GM18499 (cell line): Measurements from ENCODE around the gene ANXA4.
"Not testable (repeated sequence)": the region's sequence is repeated elsewhere in the genome, so short reads cannot be mapped to it uniquely, and the experiment has no call there.

Experiments
- ATAC-seq: cut with Tn5 transposase; IDR thresholded peaks from one replicate; pipeline ENCODE4 v1.9.1; 2021; ENCODE audit warnings: moderate number of reproducible peaks; ENCODE audit not compliant: insufficient read depth, unreplicated experiment

Gene ANXA4

GRCh38 chr2:69745035-69745434, 3.1 kb downstream of the ANXA4 start:
- no peak for ATAC-seq

DNA sequence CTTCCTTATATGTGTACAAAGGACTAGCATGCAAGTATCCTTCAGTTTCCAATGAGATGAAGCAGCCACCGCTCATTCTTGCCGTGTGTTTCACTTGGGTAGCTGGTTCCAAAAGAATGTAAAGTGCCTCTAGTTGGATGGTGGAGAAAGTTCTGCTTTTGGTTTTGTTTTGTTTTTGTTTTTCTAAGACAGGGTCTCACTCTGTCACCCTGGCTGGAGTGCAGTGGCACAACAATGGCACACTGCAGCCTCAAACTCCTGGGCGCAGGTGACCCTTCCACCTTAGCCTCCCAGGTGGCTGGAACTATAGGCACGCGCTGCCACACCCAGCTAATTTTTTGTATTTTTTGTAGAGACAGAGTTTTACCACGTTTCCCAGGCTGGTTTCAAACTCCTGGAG, 8.3 kb downstream of the ANXA4 start:
- ATAC-seq: no peak

- no peak for ATAC-seq
Measured at GRCh38 chr2:69753659-69754363, 11.9 kb downstream of the ANXA4 start.

- no peak for ATAC-seq
Measured at GRCh38 chr2:69754633-69755032, 12.7 kb downstream of the ANXA4 start.

GRCh38 chr2:69755862-69756467, 14.0 kb downstream of the ANXA4 start:
- ATAC-seq: no peak

GRCh38 chr2:69762025-69762424, 20.1 kb downstream of the ANXA4 start:
- ATAC-seq: no peak

DNA sequence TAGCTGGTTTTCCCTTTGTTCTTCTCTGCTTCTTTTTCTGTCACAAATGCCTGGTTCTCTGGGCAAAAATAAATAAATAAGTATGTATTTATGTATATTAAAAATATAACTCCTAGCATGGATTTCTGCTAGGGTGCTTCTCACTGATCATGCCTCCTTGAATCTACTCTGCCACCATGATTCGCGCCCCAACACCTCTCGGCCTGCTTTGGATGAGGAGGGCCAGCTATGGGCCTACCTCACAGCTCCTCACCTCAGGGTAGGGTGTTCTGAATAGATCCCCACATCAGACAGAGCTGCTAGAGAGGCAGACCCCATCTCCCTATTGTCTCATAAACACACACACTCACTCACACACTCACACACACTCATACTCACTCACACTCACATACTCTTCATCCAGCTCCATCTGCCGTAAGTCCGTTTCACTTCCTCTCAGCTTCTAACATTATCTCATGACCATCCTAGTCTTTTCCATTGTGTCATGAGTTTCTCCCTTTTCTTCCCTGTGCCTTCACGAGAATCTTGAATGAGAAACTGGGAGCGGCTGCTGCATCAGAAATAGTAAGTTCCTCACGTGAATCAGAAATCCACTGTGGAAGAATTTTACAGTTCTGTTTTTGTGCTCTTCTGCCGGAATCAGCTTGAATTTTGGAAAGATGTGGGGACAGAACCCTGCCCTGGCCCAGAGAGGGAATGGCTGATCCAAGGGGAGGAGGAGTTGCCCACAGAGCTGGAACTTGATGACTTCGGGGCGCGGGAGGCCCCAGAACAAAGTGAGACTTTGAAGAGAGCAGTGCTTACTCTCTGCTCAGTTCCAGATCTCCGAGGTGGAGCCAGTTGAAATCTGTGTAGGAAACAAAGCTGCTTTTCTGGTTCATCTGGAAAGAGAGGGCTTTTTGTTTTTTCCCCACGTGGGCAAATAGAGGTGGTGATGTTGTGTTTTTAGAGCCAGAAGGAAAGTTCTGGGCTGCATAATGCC, 20.9 kb downstream of the ANXA4 start:
- no peak for ATAC-seq

GRCh38 chr2:69763831-69764230, 21.9 kb downstream of the ANXA4 start:
- not testable (repeated sequence) for ATAC-seq

- ATAC-seq: no peak
Measured at GRCh38 chr2:69764286-69765095, 22.6 kb downstream of the ANXA4 start.

GRCh38 chr2:69765096-69765380, 23.1 kb downstream of the ANXA4 start:
- no peak for ATAC-seq

DNA sequence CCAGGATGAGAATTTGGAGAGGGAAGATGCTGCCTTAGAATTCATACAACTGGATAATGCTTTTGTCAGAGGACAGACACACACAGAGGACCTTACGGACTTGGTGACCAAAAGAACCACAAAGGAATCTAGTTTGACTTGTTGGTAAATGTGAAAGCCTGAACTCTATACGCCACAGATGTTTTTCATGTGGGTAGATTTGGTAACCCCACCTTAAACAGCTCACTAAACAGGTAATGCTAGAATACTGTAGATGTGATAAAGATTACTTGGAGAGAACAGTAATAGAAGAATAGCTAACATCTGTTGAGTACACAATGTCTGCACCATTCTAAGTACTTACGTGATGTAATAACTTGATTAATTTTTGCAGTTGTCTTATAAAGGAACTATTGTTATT, 24.1 kb downstream of the ANXA4 start:
- no peak for ATAC-seq

DNA sequence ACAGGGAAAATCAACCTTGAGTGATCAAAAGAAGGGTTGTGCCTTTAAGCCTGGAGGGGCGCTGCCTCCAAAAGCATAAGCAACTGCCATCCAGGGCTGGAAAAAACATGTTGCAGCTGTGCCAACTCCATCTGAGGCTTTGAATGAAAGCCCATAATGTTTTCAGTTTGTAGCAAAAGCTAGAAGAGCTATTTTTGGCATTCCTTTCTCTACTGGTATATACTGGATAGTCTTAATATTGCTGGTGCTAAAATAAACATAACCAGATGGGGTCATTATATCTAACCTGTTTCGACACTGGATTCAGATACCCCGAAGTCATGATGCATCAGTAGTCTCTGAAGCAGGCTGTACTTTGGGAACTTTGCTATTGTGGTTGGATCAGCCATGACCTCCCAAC, 25.1 kb downstream of the ANXA4 start:
- no peak for ATAC-seq

DNA sequence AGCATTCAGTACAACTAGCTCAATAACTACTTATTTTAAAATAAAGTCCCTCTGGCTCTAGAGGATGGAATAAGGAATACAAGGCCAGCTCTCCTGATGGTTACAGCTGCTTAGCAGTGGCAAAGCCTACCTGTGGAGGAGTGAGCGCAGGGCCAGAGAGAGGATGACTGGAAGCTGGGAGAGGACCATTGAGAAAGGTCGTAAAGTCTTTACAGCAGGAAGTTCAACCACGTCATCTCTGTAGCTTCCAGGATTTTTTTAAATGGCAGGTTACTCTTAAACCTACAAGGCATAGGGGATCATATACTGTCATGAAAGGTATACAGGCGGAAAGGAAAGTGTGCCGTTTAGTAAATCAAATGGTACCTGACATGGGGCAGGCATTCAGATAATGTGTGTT, 26.3 kb downstream of the ANXA4 start:
- no peak for ATAC-seq

- no peak for ATAC-seq
Measured at GRCh38 chr2:69768789-69769188, 26.9 kb downstream of the ANXA4 start.

DNA sequence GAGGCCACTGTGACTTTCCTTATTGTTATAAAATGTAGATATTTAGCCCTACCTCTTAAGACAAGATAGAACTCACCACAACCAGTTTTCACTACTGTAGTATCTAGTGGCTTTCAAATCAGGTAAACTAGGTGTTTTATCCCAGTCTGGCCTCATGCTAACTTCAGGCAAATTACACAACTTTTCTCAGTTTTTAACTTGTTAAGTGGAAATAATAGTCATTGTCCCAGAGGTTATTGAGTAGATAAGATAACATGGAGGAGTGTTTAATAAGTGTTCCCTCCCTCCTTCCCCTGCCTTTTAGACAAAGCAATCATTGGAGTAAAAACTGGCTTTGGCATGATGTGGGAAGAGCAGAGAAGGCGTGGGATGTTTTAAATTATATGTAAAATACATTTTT, 27.3 kb downstream of the ANXA4 start:
- no peak for ATAC-seq

GRCh38 chr2:69770193-69770702, 28.3 kb downstream of the ANXA4 start:
- no peak for ATAC-seq

DNA sequence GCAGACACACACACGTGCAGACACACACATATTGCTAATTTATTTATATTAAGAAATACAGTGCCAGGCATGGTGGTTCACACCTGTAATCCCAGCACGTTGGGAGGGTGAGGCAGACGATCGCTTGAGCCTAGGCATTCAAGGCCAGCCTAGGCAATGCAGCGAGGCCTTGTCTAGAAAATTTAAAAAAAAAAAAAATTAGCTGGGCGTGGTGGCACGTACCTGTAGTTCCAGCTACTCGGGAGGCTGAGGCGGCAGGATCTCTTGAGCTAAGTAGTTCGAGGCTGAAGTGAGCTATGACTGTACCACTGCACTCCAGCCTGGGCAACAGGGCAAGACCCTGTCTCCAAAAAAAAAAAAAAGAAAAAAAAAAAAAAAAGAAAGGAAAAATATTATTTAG, 28.8 kb downstream of the ANXA4 start:
- ATAC-seq: no peak

GRCh38 chr2:69771461-69771860, 29.5 kb downstream of the ANXA4 start:
- no peak for ATAC-seq

DNA sequence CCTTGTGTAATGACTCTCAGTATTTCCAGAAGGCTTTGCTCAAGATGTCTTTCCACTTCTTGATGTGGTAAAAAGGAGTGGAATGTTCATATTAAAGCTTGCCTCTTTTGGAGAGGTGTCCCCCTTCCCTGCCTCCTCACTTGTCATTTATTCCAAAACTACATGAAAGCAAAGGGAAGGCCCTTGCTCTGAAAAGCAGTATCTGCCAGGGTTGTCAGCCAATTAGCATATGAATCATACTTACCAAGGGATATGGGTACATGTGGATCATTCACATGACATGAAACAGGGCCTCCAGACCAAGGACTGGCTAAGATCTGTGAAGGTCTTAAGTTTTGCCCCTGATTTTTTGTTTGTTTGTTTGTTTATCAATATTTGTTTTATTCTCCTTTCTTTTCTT, 31.3 kb downstream of the ANXA4 start:
- no peak for ATAC-seq

DNA sequence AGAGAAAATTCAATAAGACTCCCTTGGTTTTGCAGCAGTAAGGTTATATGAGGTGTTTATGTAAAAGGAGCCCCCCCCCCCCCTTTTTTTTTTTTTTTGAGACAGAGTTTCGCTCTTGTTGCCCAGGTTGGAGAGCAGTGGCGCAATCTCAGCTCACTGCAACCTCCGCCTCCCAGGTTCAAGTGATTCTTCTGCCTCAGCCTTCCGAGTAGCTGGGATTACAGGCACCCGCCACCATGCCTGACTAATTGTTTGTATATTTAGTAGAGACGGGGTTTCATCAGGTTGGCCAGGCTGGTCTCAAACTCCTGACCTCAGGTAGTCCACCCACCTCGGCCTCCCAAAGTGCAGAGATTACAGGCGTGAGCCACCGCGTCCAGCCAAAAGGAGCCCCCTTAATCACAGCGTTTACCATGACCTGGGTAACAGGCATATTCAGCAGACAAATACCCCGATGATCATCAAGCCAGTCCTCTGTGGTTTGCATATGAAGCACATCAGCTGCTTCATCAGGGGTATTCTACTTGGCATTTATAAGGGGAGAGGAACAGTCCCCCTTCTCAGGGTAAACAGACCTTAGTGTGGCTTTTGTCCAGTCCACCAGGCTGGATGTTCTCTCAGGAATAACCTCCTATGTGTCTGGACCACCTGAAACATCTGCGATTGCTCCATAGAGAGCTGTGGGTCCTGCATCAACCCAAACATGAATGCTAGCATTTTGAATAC, 32.5 kb downstream of the ANXA4 start:
- not testable (repeated sequence) for ATAC-seq
